ENCODE results near the gene CNTNAP2.
"Not testable (repeated sequence)": the region's sequence is repeated elsewhere in the genome, so short reads cannot be mapped to it uniquely, and the experiment has no call there.

The CNTNAP2 gene

GRCh38 chr7:146191428-146191827 is 74.8 kb downstream of the CNTNAP2 start:
- H3K27ac Mint-ChIP-seq; H3K4me3 Mint-ChIP-seq; DNase-seq (ENCODE audit: low spot score); H3K27me3 Mint-ChIP-seq (ENCODE audit: low read depth); H3K36me3 Mint-ChIP-seq (ENCODE audit: low read depth); H3K4me1 Mint-ChIP-seq (ENCODE audit: low read depth): not testable (repeated sequence)
- H3K9me3 Mint-ChIP-seq, result peaks cover 41% of the 10 kb centered on the region

GRCh38 chr7:146201945-146202344 is 85.3 kb downstream of the CNTNAP2 start:
- H3K9me3 Mint-ChIP-seq, result peaks cover 7% of the 10 kb centered on the region
- DNase-seq (ENCODE audit: low spot score), result no peak
- H3K27ac Mint-ChIP-seq, result no peak overlapping the region
- no peaks in the 10 kb centered on the region for H3K27me3 Mint-ChIP-seq (ENCODE audit: low read depth)
- no peaks in the 10 kb centered on the region for H3K4me1 Mint-ChIP-seq (ENCODE audit: low read depth)
- H3K4me3 Mint-ChIP-seq, result no peak overlapping the region
- H3K36me3 Mint-ChIP-seq (ENCODE audit: low read depth), result no peaks in the 10 kb centered on the region

- Mint-ChIP-seq H3K4me1 (ENCODE audit: low read depth) (no peaks in the 10 kb centered on the region), H3K27ac (no peak overlapping the region), H3K4me3 (no peak overlapping the region), H3K36me3 (ENCODE audit: low read depth) (no peaks in the 10 kb centered on the region), H3K9me3 (peaks cover 4% of the 10 kb centered on the region), H3K27me3 (ENCODE audit: low read depth) (no peaks in the 10 kb centered on the region)
- DNase-seq (ENCODE audit: low spot score), result no peak
These were observed 89.7 kb downstream of the CNTNAP2 start for GRCh38 chr7:146206270-146206669.

GRCh38 chr7:146208492-146208891 is 91.9 kb downstream of the CNTNAP2 start:
- H3K4me1 Mint-ChIP-seq (ENCODE audit: low read depth), result no peaks in the 10 kb centered on the region
- H3K4me3 Mint-ChIP-seq, result no peak overlapping the region
- no peak for DNase-seq (ENCODE audit: low spot score)
- H3K27me3 Mint-ChIP-seq (ENCODE audit: low read depth), result no peaks in the 10 kb centered on the region
- H3K9me3 Mint-ChIP-seq, result peaks cover 7% of the 10 kb centered on the region
- H3K27ac Mint-ChIP-seq, result no peak overlapping the region
- H3K36me3 Mint-ChIP-seq (ENCODE audit: low read depth), result no peaks in the 10 kb centered on the region

GRCh38 chr7:146214842-146215241 is 98.2 kb downstream of the CNTNAP2 start:
- Mint-ChIP-seq H3K9me3 (peaks cover 11% of the 10 kb centered on the region), H3K4me3 (no peak overlapping the region), H3K36me3 (ENCODE audit: low read depth) (no peaks in the 10 kb centered on the region), H3K27ac (no peak overlapping the region), H3K27me3 (ENCODE audit: low read depth) (no peaks in the 10 kb centered on the region), H3K4me1 (ENCODE audit: low read depth) (no peaks in the 10 kb centered on the region)
- DNase-seq (ENCODE audit: low spot score), result no peak

- peaks cover 8% of the 10 kb centered on the region for H3K9me3 Mint-ChIP-seq
- H3K27me3 Mint-ChIP-seq (ENCODE audit: low read depth), result no peaks in the 10 kb centered on the region
- H3K36me3 Mint-ChIP-seq (ENCODE audit: low read depth), result no peaks in the 10 kb centered on the region
These were observed 99.9 kb downstream of the CNTNAP2 start for GRCh38 chr7:146216396-146217041.

GRCh38 chr7:146223851-146224250 is 107.2 kb downstream of the CNTNAP2 start:
- H3K9me3 Mint-ChIP-seq, result peaks cover 5% of the 10 kb centered on the region
- no peaks in the 10 kb centered on the region for H3K4me1 Mint-ChIP-seq (ENCODE audit: low read depth)

More at GRCh38 chr7:146216396-146217041, 99.9 kb downstream of the CNTNAP2 start:
- no peaks in the 10 kb centered on the region for H3K4me1 Mint-ChIP-seq (ENCODE audit: low read depth)
- H3K4me3 Mint-ChIP-seq, result no peak overlapping the region
- DNase-seq (ENCODE audit: low spot score), result no peak
- H3K27ac Mint-ChIP-seq, result no peak overlapping the region

GRCh38 chr7:146232604-146233003 is 116.0 kb downstream of the CNTNAP2 start:
- Mint-ChIP-seq H3K4me1 (ENCODE audit: low read depth) (no peaks in the 10 kb centered on the region), H3K27me3 (ENCODE audit: low read depth) (no peaks in the 10 kb centered on the region), H3K36me3 (ENCODE audit: low read depth) (no peaks in the 10 kb centered on the region), H3K27ac (no peak overlapping the region), H3K4me3 (no peak overlapping the region), H3K9me3 (peaks cover 14% of the 10 kb centered on the region)
- no peak for DNase-seq (ENCODE audit: low spot score)

More at GRCh38 chr7:146223851-146224250, 107.2 kb downstream of the CNTNAP2 start:
- no peak for DNase-seq (ENCODE audit: low spot score)
- H3K27me3 Mint-ChIP-seq (ENCODE audit: low read depth), result no peaks in the 10 kb centered on the region
- no peak overlapping the region for H3K4me3 Mint-ChIP-seq
- no peak overlapping the region for H3K27ac Mint-ChIP-seq
- H3K36me3 Mint-ChIP-seq (ENCODE audit: low read depth), result no peaks in the 10 kb centered on the region

GRCh38 chr7:146235195-146235594 is 118.6 kb downstream of the CNTNAP2 start:
- no peaks in the 10 kb centered on the region for H3K36me3 Mint-ChIP-seq (ENCODE audit: low read depth)
- H3K27ac Mint-ChIP-seq, result no peak overlapping the region
- H3K4me1 Mint-ChIP-seq (ENCODE audit: low read depth), result no peaks in the 10 kb centered on the region
- no peak for DNase-seq (ENCODE audit: low spot score)
- no peak overlapping the region for H3K4me3 Mint-ChIP-seq
- H3K9me3 Mint-ChIP-seq, result peaks cover 17% of the 10 kb centered on the region
- H3K27me3 Mint-ChIP-seq (ENCODE audit: low read depth), result no peaks in the 10 kb centered on the region

GRCh38 chr7:146242661-146243060 is 126.1 kb downstream of the CNTNAP2 start:
- no peak for DNase-seq (ENCODE audit: low spot score)
- Mint-ChIP-seq H3K9me3 (peaks cover 29% of the 10 kb centered on the region), H3K27me3 (ENCODE audit: low read depth) (no peaks in the 10 kb centered on the region), H3K27ac (no peak overlapping the region), H3K36me3 (ENCODE audit: low read depth) (no peaks in the 10 kb centered on the region), H3K4me1 (ENCODE audit: low read depth) (no peaks in the 10 kb centered on the region), H3K4me3 (no peak overlapping the region)

- H3K27me3 Mint-ChIP-seq (ENCODE audit: low read depth); DNase-seq (ENCODE audit: low spot score); H3K4me3 Mint-ChIP-seq; H3K27ac Mint-ChIP-seq; H3K4me1 Mint-ChIP-seq (ENCODE audit: low read depth); H3K36me3 Mint-ChIP-seq (ENCODE audit: low read depth): not testable (repeated sequence)
- H3K9me3 Mint-ChIP-seq, result peaks cover 35% of the 10 kb centered on the region
These were observed 131.4 kb downstream of the CNTNAP2 start for GRCh38 chr7:146247991-146248390.

GRCh38 chr7:146248744-146249143 is 132.1 kb downstream of the CNTNAP2 start:
- not testable (repeated sequence) for H3K4me1 Mint-ChIP-seq (ENCODE audit: low read depth); H3K27ac Mint-ChIP-seq; H3K27me3 Mint-ChIP-seq (ENCODE audit: low read depth); DNase-seq (ENCODE audit: low spot score); H3K4me3 Mint-ChIP-seq; H3K36me3 Mint-ChIP-seq (ENCODE audit: low read depth)
- H3K9me3 Mint-ChIP-seq, result peaks cover 38% of the 10 kb centered on the region

GRCh38 chr7:146249272-146249671 is 132.7 kb downstream of the CNTNAP2 start:
- Mint-ChIP-seq H3K36me3 (ENCODE audit: low read depth) (no peaks in the 10 kb centered on the region), H3K9me3 (peaks cover 35% of the 10 kb centered on the region), H3K4me1 (ENCODE audit: low read depth) (no peaks in the 10 kb centered on the region), H3K27me3 (ENCODE audit: low read depth) (no peaks in the 10 kb centered on the region), H3K27ac (no peak overlapping the region), H3K4me3 (no peak overlapping the region)
- DNase-seq (ENCODE audit: low spot score), result no peak

- Mint-ChIP-seq H3K9me3 (peaks cover 32% of the 10 kb centered on the region), H3K4me1 (ENCODE audit: low read depth) (no peaks in the 10 kb centered on the region), H3K36me3 (ENCODE audit: low read depth) (no peaks in the 10 kb centered on the region), H3K4me3 (no peak overlapping the region), H3K27ac (no peak overlapping the region), H3K27me3 (ENCODE audit: low read depth) (no peaks in the 10 kb centered on the region)
- no peak for DNase-seq (ENCODE audit: low spot score)
These were observed 139.0 kb downstream of the CNTNAP2 start for GRCh38 chr7:146255609-146256008.

GRCh38 chr7:146262527-146262926 is 145.9 kb downstream of the CNTNAP2 start:
- H3K9me3 Mint-ChIP-seq, result peaks cover 23% of the 10 kb centered on the region
- no peaks in the 10 kb centered on the region for H3K27me3 Mint-ChIP-seq (ENCODE audit: low read depth)
- no peaks in the 10 kb centered on the region for H3K4me1 Mint-ChIP-seq (ENCODE audit: low read depth)
- H3K36me3 Mint-ChIP-seq (ENCODE audit: low read depth), result no peaks in the 10 kb centered on the region
- H3K4me3 Mint-ChIP-seq, result no peak overlapping the region
- no peak for DNase-seq (ENCODE audit: low spot score)
- H3K27ac Mint-ChIP-seq, result no peak overlapping the region
